Tibial artery (tissue), 4 donors: ENCODE measurements around the gene NCBP1.
"Not testable (repeated sequence)": the region's sequence is repeated elsewhere in the genome, so short reads cannot be mapped to it uniquely, and the experiment has no call there.

Experiments used
- DNase-seq, 2 donors: peaks; one replicate each; pipeline ENCODE4 v3.0.0-alpha.2; 2019
- H3K27ac ChIP-seq, 2 donors: fragments of 200-600 bp; sonication (generic) in 1 of 2; 1 replicate in 1 of 2; 2 replicates in 1 of 2; pipeline ENCODE4 v1.5.1; 2018 to 2019; ENCODE audit warnings: mild to moderate bottlenecking in 1 of 2
- H3K27me3 ChIP-seq, 2 donors: fragments of 200-600 bp; sonication (generic) in 1 of 2; one replicate each; pipeline versions ENCODE4 v1.5.1 to v1.6.0; 2016 to 2019
- H3K36me3 ChIP-seq, 3 donors: fragments of 200-600 bp; sonication (generic) in 2 of 3; one replicate each; pipeline ENCODE4 v1.5.1; 2016 to 2019; ENCODE audit warnings: mild to moderate bottlenecking in 2 of 3
- H3K4me1 ChIP-seq, 4 donors: fragments of 200-600 bp; sonication (generic) in 2 of 4; 1 replicate in 3 of 4; 2 replicates in 1 of 4; pipeline ENCODE4 v1.5.1; 2016 to 2019
- H3K4me3 ChIP-seq, 2 donors: fragments of 200-600 bp; sonication (generic) in 1 of 2; 1 replicate in 1 of 2; 2 replicates in 1 of 2; pipeline ENCODE4 v1.5.1; 2018 to 2019; ENCODE audit warnings: mild to moderate bottlenecking in 2 of 2
- H3K9me3 ChIP-seq, 3 donors: fragments of 200-600 bp; sonication (generic) in 1 of 3; one replicate each; pipeline ENCODE4 v1.5.1; 2016 to 2019
- intact Hi-C: fragments of 100-400 bp; cut with DNase I; formaldehyde crosslinking; loops from one replicate; pipeline ENCODE4 v1.15.0; 2023; ENCODE audit warnings: low total_unique reads
- TF ChIP-seq, protein P1 (sequence below), 2 experiments: fragments of 200-600 bp in 1 of 2; fragments of 450-650 bp in 1 of 2; IDR thresholded peaks; one replicate each; pipeline ENCODE4 v1.5.1; 2017 to 2019; ENCODE audit warnings: antibody characterized with exemption in 2 of 2, mild to moderate bottlenecking in 1 of 2, moderate library complexity in 1 of 2

NCBP1 gene

DNA sequence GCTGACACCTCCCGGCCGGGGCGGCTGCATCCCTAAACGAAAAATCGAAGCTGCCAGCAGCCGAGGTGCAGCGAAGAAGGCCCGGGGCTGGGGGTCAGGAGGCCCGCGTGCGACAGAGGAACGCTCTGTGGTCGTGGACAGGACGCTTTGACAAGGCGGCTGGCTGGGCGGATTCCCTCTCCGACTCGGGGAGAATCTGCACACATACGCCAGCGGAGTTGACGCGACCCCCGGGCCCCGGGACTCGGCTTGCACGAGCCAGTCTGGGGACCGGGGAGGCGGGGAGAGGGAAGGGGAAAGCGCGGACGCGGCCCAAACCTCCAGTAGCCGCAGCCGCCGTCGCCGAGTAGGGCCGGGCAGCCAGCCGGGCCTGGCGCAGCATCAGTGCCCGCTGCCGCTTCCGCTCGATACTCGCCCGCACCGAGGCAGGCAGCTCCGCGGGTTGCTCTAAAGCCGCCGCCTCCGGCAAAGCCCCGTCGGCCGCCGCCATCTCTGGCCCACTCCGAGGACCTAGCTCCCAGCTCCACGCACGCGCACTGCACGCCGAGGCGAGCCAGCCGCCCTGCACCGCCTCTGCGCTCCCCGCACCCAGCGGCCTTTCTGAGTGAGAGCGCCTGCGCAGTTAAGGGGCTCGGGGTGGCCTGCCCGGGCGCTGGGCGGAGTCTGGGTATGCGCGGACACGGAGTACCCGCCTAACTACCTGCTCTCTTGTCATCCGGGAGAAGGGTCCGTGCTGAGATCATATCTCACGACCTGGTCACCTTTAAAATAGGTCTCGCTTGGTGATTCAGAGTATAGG is 63.4 kb downstream of the NCBP1 start, which contains the start of gene XPA:
TSS of gene XPA (minus strand) at position 538 of the 799 bp plus-strand sequence. CDS start at position 490, 48 bp downstream.
- intact Hi-C loops: loop anchor here (5.0 kb wide), 1 partner anchor 555 kb away; no protein-coding TSS in a partner anchor

DNA sequence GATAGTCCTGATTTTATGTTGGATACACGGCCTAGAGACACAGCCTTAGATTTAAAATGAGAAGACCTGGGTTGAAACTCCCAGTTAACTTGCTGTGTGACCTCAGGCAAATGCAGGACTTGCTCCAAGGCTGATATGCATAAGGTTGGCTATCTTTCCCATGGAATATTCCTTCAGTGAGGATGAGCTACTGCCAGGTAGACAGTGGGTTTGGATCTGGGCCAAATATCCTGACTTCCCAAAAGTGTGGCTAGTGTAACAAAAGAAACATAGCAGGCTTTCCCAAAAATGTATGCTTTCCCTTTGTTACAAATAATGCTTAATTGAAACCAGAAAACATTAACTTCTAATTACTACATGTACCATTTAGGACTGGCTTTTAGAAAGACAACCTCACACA is 64.2 kb downstream of the NCBP1 start:
- H3K9me3 ChIP-seq: no peaks in the 10 kb centered on the region
- H3K36me3 ChIP-seq: no peaks in the 10 kb centered on the region
- H3K27me3 ChIP-seq: no peaks in the 10 kb centered on the region
- H3K4me3 ChIP-seq: peak overlapping the region in 1 of 2 donors; percentile 86
- TF ChIP-seq, protein P1, sequence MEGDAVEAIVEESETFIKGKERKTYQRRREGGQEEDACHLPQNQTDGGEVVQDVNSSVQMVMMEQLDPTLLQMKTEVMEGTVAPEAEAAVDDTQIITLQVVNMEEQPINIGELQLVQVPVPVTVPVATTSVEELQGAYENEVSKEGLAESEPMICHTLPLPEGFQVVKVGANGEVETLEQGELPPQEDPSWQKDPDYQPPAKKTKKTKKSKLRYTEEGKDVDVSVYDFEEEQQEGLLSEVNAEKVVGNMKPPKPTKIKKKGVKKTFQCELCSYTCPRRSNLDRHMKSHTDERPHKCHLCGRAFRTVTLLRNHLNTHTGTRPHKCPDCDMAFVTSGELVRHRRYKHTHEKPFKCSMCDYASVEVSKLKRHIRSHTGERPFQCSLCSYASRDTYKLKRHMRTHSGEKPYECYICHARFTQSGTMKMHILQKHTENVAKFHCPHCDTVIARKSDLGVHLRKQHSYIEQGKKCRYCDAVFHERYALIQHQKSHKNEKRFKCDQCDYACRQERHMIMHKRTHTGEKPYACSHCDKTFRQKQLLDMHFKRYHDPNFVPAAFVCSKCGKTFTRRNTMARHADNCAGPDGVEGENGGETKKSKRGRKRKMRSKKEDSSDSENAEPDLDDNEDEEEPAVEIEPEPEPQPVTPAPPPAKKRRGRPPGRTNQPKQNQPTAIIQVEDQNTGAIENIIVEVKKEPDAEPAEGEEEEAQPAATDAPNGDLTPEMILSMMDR (IDR thresholded peaks at IDR 0.05): no peak
- intact Hi-C loops: loop anchor here (5.0 kb wide), 1 partner anchor 554 kb away; no protein-coding TSS in a partner anchor
- peaks cover 0 to 30% (median 22%) of the 10 kb centered on the region in 4 donors for H3K4me1 ChIP-seq
- H3K27ac ChIP-seq: peak overlapping the region; percentile 95 to 96
- no peak for DNase-seq

More for the DNA sequence above, 63.4 kb downstream of the NCBP1 start, which contains the start of gene XPA:
- Histone ChIP-seq H3K27me3 (no peaks in the 10 kb centered on the region), H3K9me3 (no peaks in the 10 kb centered on the region), H3K4me1 (peaks cover 0 to 30% (median 22%) of the 10 kb centered on the region in 4 donors), H3K4me3 (peak within 1 kb of the TSS; percentile 77 to 86), H3K27ac (peak within 1 kb of the TSS; percentile 95 to 96), H3K36me3 (peaks cover 0 to 4% (median 3%) of the 10 kb centered on the region in 3 donors)
- peak; percentile 95 to 98 for DNase-seq
- TF ChIP-seq, protein P1 (IDR thresholded peaks at IDR 0.05): peak in 1 of 2 experiments; percentile 24

DNA sequence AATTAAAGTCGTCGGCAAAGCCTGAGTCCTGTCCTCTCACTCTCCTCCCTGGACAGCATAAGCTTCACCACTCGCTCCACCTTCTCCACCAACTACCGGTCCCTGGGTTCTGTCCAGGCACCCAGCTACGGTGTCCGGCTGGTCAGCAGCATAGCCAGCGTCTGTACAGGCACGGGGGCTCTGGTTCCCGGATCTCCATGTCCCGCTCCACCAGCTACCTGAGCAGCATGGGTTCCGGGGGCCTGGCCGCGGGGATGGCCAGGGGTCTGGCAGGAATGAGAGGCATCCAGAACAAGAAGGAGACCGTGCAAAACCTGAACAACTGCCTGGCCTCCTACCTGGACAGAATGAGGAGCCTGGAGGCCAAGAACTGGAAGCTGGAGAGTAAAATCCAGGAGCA is 65.2 kb downstream of the NCBP1 start:
- no peak for DNase-seq
- TF ChIP-seq, protein P1 (IDR thresholded peaks at IDR 0.05): no peak
- intact Hi-C loops: loop anchor here (5.0 kb wide), 1 partner anchor 553 kb away; no protein-coding TSS in a partner anchor

DNA sequence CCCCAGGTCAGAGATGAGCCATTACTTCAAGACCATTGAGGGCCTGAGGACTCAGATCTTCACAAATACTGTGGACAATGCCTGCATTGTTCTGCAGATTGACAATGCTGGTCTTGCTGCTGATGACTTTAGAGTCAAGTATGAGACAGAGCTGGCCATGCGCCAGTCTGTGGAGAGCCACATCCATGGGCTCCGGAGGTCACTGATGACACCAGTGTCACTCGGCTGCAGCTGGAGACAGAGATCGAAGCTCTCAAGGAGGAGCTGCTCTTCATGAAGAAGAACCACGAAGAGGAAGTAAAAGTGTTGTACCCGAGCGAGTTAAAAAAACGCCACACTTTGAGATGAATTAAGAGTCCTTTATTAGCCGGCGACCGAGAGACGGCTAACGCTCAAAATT is 65.7 kb downstream of the NCBP1 start:
- not testable (repeated sequence) for H3K4me3 ChIP-seq, H3K36me3 ChIP-seq

More for the DNA sequence above, 65.2 kb downstream of the NCBP1 start:
- Histone ChIP-seq H3K4me3 (no peak overlapping the region), H3K27me3 (no peaks in the 10 kb centered on the region), H3K9me3 (no peaks in the 10 kb centered on the region), H3K36me3 (no peaks in the 10 kb centered on the region), H3K4me1 (peaks cover 0 to 35% (median 22%) of the 10 kb centered on the region in 4 donors), H3K27ac (no peak overlapping the region)

DNA sequence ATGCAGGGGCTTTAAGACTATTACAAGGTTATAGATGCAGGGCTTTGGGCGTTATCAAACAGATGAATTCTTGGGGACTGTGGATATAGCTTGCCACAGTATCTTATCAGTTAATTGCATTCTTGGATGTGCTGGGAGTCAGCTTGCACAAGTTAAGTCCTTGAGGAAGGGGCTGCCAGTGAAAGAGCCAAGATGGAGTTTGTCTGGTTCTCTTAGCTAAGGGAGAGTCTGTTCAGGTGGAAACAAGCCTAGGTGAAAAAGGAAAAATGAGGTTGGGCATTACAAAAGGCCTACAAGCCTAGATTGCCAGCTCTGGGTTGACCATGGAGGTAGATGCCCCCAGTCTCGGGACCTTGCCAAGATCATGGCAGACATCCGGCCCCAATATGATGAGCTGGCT is 66.2 kb downstream of the NCBP1 start:
- H3K36me3 ChIP-seq, H3K27me3 ChIP-seq, DNase-seq, H3K9me3 ChIP-seq, H3K27ac ChIP-seq, H3K4me3 ChIP-seq: not testable (repeated sequence)
- intact Hi-C loops: loop anchor here (5.0 to 10.0 kb wide), 2 partner anchors 285 to 552 kb away; partner anchors contain the start of gene ANP32B
- H3K4me1 ChIP-seq: peaks cover 0 to 35% (median 19%) of the 10 kb centered on the region in 4 donors

More for the DNA sequence above, 65.7 kb downstream of the NCBP1 start:
- DNase-seq, H3K9me3 ChIP-seq, H3K27me3 ChIP-seq, H3K27ac ChIP-seq: not testable (repeated sequence)
- H3K4me1 ChIP-seq: peaks cover 0 to 35% (median 22%) of the 10 kb centered on the region in 4 donors
- intact Hi-C loops: loop anchor here (5.0 kb wide), 1 partner anchor 553 kb away; no protein-coding TSS in a partner anchor

DNA sequence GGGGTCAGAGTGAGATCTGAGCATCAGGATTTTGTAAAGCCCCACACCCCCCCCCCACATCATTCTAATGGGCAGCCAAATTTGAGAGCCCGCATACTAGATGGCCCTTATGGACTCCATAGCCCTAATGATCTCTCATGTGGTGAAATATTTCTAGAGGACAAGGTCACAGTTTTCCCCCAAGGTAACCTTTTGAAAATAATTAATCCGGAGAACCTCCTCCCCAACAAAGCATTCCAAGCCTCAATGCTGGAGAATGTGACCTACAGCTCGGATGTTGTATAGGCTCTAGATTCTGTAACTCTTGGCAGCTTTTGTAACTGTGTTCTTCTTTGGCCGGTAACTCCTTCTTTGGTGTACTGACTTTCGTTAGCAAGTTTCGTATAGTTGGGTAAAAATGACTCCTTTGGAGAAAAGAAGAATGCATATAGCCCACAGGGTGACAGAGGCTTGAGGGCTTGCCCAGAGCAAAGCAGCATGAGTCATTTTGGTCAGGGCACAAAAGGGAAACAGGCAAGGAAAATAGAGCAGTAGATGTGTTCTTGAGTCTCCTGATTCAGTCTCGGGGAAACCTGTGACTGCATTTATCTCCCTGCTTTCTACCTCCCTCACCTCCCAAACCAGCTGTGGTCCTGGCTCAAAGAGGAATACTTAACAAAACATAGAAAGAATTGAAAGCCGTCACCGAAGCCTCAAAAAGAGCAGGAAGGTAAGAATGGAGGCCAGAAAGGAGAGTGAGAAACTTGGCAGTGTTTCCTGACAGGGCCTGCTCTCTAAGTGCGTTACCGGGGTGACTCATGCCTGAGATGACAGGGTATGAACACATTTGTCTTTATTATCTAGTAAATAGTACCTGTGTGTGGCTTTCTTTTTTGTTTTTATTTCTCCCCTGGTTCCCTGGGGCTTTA is 70.1 kb downstream of the NCBP1 start:
- no peaks in the 10 kb centered on the region for H3K9me3 ChIP-seq
- DNase-seq: no peak
- TF ChIP-seq, protein P1 (IDR thresholded peaks at IDR 0.05): no peak
- peaks cover 0 to 14% (median 0%) of the 10 kb centered on the region in 4 donors for H3K4me1 ChIP-seq
- H3K27ac ChIP-seq: peak overlapping the region; percentile 43 to 78
- no peak overlapping the region for H3K4me3 ChIP-seq
- intact Hi-C loops: loop anchor here (10.0 kb wide), 1 partner anchor 281 kb away; the partner anchor contains the start of gene ANP32B
- H3K36me3 ChIP-seq: no peaks in the 10 kb centered on the region
- H3K27me3 ChIP-seq: no peaks in the 10 kb centered on the region
